MM.1S (cell line): ENCODE measurements around the gene CD46.

Source experiments
- CTCF ChIP-seq: fragments of 300-600 bp; sonication (generic); IDR thresholded peaks from 2 replicates; pipeline ENCODE4 v1.5.1; 2016; ENCODE audit warnings: antibody characterized with exemption, low read length, mixed read lengths
- EZH2phosphoT487 ChIP-seq: fragments of 300-600 bp; sonication (generic); IDR thresholded peaks from 2 replicates; pipeline ENCODE4 v1.6.1; 2018; ENCODE audit warnings: antibody characterized with exemption, low read length

GRCh38 chr1:207811920-207812720 is 60.3 kb downstream of the CD46 start:
- TF ChIP-seq CTCF (peak; percentile 60), EZH2phosphoT487 (no peak)
